ENCODE measurements around the gene LCE1D.

The LCE1D gene

GRCh38 chr1:152796421-152796820, at the start of gene LCE1D:
Gene LCE1D (plus strand): TSS chr1:152796721. CDS start chr1:152797795, 1,074 bp downstream.
- DNase-seq (ENCODE audit: low read depth): no peak

GRCh38 chr1:152747831-152748230, 48.7 kb upstream of the LCE1D start:
- no peak for DNase-seq (ENCODE audit: low read depth)

GRCh38 chr1:152752225-152752624, 44.3 kb upstream of the LCE1D start:
- no peak for DNase-seq (ENCODE audit: low read depth)

GRCh38 chr1:152753586-152753985, 42.9 kb upstream of the LCE1D start:
- no peak for DNase-seq (ENCODE audit: low read depth)

GRCh38 chr1:152756872-152757271, 39.6 kb upstream of the LCE1D start:
- no peak for DNase-seq (ENCODE audit: low read depth)

GRCh38 chr1:152757747-152758146, 38.8 kb upstream of the LCE1D start, which contains the start of gene KPRP:
Gene KPRP (plus strand): TSS chr1:152758025. CDS start chr1:152759589, 1,564 bp downstream.
- no peak for DNase-seq (ENCODE audit: low read depth)

- DNase-seq (ENCODE audit: low read depth): no peak
Measured at GRCh38 chr1:152758636-152759035, 37.9 kb upstream of the LCE1D start.

GRCh38 chr1:152759453-152760173, 36.9 kb upstream of the LCE1D start:
- no peak for DNase-seq (ENCODE audit: low read depth)

GRCh38 chr1:152760551-152761190, 35.9 kb upstream of the LCE1D start:
- DNase-seq (ENCODE audit: low read depth): no peak

- DNase-seq (ENCODE audit: low read depth): no peak
Measured at GRCh38 chr1:152761609-152762213, 34.8 kb upstream of the LCE1D start.

- no peak for DNase-seq (ENCODE audit: low read depth)
Measured at GRCh38 chr1:152768847-152769533, 27.5 kb upstream of the LCE1D start.

- no peak for DNase-seq (ENCODE audit: low read depth)
Measured at GRCh38 chr1:152770411-152770810, 26.1 kb upstream of the LCE1D start.

- no peak for DNase-seq (ENCODE audit: low read depth)
Measured at GRCh38 chr1:152774875-152775274, 21.6 kb upstream of the LCE1D start, which contains the start of gene LCE1F. Gene LCE1F (plus strand): TSS chr1:152775140. CDS start chr1:152776372, 1,232 bp downstream.

GRCh38 chr1:152776361-152776760, 20.2 kb upstream of the LCE1D start:
- DNase-seq (ENCODE audit: low read depth): no peak

- no peak for DNase-seq (ENCODE audit: low read depth)
Measured at GRCh38 chr1:152777510-152778137, 18.9 kb upstream of the LCE1D start.

GRCh38 chr1:152783095-152783494, 13.4 kb upstream of the LCE1D start:
- no peak for DNase-seq (ENCODE audit: low read depth)

- no peak for DNase-seq (ENCODE audit: low read depth)
Measured at GRCh38 chr1:152786077-152786476, 10.4 kb upstream of the LCE1D start, which contains the start of gene LCE1E. Gene LCE1E (plus strand): TSS chr1:152786257. CDS start chr1:152787300, 1,043 bp downstream.

- no peak for DNase-seq (ENCODE audit: low read depth)
Measured at GRCh38 chr1:152795686-152796085, 835 bp upstream of the LCE1D start.

GRCh38 chr1:152801333-152801732, 4.8 kb downstream of the LCE1D start:
- DNase-seq (ENCODE audit: low read depth): no peak

- DNase-seq (ENCODE audit: low read depth): no peak
Measured at GRCh38 chr1:152806576-152806975, 10.1 kb downstream of the LCE1D start, which contains the start of gene LCE1C. Gene LCE1C (minus strand): TSS chr1:152806651. CDS start chr1:152805478, 1,173 bp downstream.

GRCh38 chr1:152811050-152811449, 14.5 kb downstream of the LCE1D start:
- no peak for DNase-seq (ENCODE audit: low read depth)

- DNase-seq (ENCODE audit: low read depth): no peak
Measured at GRCh38 chr1:152811671-152812070, 15.2 kb downstream of the LCE1D start, which contains the start of gene LCE1B. Gene LCE1B (plus strand): TSS chr1:152811971. CDS start chr1:152812447, 476 bp downstream.

All from stimulated activated CD8-positive, alpha-beta memory T cell treated with anti-CD3 and anti-CD28 coated beads, Interleukin-7, amount 100 ng/mL, for 24 hours (primary cell).